Measurements from ENCODE around the gene SHFL.

Gene SHFL

GRCh38 chr19:10134040-10134439 lies 47.9 kb downstream of the SHFL start:
- no peak for DNase-seq (ENCODE audit: low read depth)

- DNase-seq (ENCODE audit: low read depth), result no peak
Measured at GRCh38 chr19:10135551-10136334, 49.6 kb downstream of the SHFL start.

GRCh38 chr19:10136936-10137335 lies 50.8 kb downstream of the SHFL start:
- DNase-seq (ENCODE audit: low read depth), result no peak

- DNase-seq (ENCODE audit: low read depth), result no peak
Measured at GRCh38 chr19:10137751-10138682, 51.9 kb downstream of the SHFL start.

- no peak for DNase-seq (ENCODE audit: low read depth)
Measured at GRCh38 chr19:10138879-10139795, 53.0 kb downstream of the SHFL start.

- DNase-seq (ENCODE audit: low read depth), result no peak
Measured at GRCh38 chr19:10139952-10140351, 53.8 kb downstream of the SHFL start.

DNA sequence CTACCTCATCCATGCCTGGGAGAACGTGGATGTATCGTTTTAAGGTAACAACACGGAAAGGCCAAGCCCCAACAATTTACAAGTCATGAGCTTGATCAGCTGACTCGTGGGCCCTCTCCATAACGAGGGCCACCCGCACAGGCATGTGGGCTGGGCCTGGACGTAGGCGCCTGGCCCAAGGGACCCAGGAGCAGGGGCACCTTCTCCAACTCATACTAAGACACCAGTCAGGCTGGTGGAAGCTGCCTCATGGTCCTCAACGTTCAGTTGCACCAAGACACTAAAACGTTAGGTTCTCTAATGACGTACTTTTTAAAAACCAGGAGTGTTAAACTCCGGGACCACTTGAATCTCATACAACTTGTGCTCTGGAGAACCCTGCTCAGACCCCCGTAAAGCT lies 55.4 kb downstream of the SHFL start:
- no peak for DNase-seq (ENCODE audit: low read depth)

- DNase-seq (ENCODE audit: low read depth), result no peak
Measured at GRCh38 chr19:10141973-10142372, 55.9 kb downstream of the SHFL start.
